ENCODE measurements around the gene CES3.
"Not testable (repeated sequence)": the region's sequence is repeated elsewhere in the genome, so short reads cannot be mapped to it uniquely, and the experiment has no call there.

Gene CES3

DNA sequence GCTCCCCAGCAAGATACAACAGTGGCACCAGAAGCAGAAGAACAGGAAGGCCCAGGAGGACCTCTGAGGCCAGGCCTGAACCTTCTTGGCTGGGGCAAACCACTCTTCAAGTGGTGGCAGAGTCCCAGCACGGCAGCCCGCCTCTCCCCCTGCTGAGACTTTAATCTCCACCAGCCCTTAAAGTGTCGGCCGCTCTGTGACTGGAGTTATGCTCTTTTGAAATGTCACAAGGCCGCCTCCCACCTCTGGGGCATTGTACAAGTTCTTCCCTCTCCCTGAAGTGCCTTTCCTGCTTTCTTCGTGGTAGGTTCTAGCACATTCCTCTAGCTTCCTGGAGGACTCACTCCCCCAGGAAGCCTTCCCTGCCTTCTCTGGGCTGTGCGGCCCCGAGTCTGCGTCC is 11.9 kb downstream of the CES3 start:
- Histone ChIP-seq H3K9me3 (ENCODE audit: control insufficient read depth, insufficient read depth, low read length) (no peaks in the 10 kb centered on the region), H3K9ac (ENCODE audit: low read depth, low read length) (no peak overlapping the region), H3K4me3 (ENCODE audit: low read depth, low read length) (no peak overlapping the region), H3K36me3 (ENCODE audit: control insufficient read depth, insufficient read depth, low read length) (no peaks in the 10 kb centered on the region), H3K27me3 (ENCODE audit: control insufficient read depth, insufficient read depth, low read length) (no peaks in the 10 kb centered on the region), H3K27ac (ENCODE audit: low read depth, low read length) (no peak overlapping the region), H3K4me1 (ENCODE audit: control insufficient read depth, insufficient read depth, low read length) (no peaks in the 10 kb centered on the region)

DNA sequence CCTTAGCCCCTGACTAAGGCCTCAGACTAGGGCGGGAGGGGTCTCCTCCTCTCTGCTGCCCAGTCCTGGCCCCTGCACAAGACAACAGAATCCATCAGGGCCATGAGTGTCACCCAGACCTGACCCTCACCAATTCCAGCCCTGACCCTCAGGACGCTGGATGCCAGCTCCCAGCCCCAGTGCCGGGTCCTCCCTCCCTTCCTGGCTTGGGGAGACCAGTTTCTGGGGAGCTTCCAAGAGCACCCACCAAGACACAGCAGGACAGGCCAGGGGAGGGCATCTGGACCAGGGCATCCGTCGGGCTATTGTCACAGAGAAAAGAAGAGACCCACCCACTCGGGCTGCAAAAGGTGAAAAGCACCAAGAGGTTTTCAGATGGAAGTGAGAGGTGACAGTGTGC is 12.7 kb downstream of the CES3 start:
- Histone ChIP-seq H3K4me3 (ENCODE audit: low read depth, low read length) (no peak overlapping the region), H3K27me3 (ENCODE audit: control insufficient read depth, insufficient read depth, low read length) (no peaks in the 10 kb centered on the region), H3K9me3 (ENCODE audit: control insufficient read depth, insufficient read depth, low read length) (no peaks in the 10 kb centered on the region), H3K4me1 (ENCODE audit: control insufficient read depth, insufficient read depth, low read length) (no peaks in the 10 kb centered on the region), H3K9ac (ENCODE audit: low read depth, low read length) (no peak overlapping the region), H3K27ac (ENCODE audit: low read depth, low read length) (no peak overlapping the region), H3K36me3 (ENCODE audit: control insufficient read depth, insufficient read depth, low read length) (no peaks in the 10 kb centered on the region)

DNA sequence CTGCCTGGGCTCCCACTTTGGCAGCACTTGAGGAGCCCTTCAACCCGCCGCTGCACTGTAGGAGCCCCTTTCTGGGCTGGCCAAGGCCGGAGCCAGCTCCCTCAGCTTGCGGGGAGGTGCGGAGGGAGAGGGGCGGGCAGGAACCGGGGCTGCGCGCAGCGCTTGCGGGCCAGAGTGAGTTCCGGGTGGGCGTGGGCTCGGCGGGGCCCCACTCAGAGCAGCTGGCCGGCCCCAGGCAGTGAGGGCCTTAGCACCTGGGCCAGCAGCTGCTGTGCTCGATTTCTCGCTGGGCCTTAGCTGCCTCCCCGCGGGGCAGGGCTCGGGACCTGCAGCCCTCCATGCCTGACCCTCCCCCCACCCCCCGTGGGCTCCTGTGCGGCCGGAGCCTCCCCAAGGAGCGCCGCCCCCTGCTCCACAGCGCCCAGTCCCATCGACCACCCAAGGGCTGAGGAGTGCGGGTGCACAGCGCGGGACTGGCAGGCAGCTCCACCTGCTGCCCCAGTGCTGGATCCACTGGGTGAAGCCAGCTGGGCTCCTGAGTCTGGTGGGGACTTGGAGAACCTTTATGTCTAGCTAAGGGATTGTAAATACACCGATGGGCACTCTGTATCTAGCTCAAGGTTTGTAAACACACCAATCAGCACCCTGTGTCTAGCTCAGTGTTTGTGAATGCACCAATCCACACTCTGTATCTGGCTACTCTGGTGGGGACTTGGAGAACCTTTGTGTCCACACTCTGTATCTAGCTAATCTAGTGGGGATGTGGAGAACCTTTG is 13.3 kb downstream of the CES3 start:
- not testable (repeated sequence) for H3K9ac ChIP-seq (ENCODE audit: low read depth, low read length); H3K36me3 ChIP-seq (ENCODE audit: control insufficient read depth, insufficient read depth, low read length); H3K4me1 ChIP-seq (ENCODE audit: control insufficient read depth, insufficient read depth, low read length); H3K27ac ChIP-seq (ENCODE audit: low read depth, low read length); H3K9me3 ChIP-seq (ENCODE audit: control insufficient read depth, insufficient read depth, low read length); H3K27me3 ChIP-seq (ENCODE audit: control insufficient read depth, insufficient read depth, low read length); H3K4me3 ChIP-seq (ENCODE audit: low read depth, low read length)

DNA sequence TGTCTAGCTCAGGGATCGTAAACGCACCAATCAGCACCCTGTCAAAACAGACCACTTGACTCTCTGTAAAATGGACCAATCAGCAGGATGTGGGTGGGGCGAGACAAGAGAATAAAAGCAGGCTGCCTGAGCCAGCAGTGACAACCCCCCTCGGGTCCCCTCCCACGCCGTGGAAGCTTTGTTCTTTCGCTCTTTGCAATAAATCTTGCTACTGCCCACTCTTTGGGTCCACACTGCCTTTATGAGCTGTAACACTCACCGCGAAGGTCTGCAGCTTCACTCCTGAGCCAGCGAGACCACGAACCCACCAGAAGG is 13.8 kb downstream of the CES3 start:
- H3K4me3 ChIP-seq (ENCODE audit: low read depth, low read length); H3K36me3 ChIP-seq (ENCODE audit: control insufficient read depth, insufficient read depth, low read length); H3K9ac ChIP-seq (ENCODE audit: low read depth, low read length); H3K9me3 ChIP-seq (ENCODE audit: control insufficient read depth, insufficient read depth, low read length); H3K27me3 ChIP-seq (ENCODE audit: control insufficient read depth, insufficient read depth, low read length); H3K4me1 ChIP-seq (ENCODE audit: control insufficient read depth, insufficient read depth, low read length); H3K27ac ChIP-seq (ENCODE audit: low read depth, low read length): not testable (repeated sequence)

DNA sequence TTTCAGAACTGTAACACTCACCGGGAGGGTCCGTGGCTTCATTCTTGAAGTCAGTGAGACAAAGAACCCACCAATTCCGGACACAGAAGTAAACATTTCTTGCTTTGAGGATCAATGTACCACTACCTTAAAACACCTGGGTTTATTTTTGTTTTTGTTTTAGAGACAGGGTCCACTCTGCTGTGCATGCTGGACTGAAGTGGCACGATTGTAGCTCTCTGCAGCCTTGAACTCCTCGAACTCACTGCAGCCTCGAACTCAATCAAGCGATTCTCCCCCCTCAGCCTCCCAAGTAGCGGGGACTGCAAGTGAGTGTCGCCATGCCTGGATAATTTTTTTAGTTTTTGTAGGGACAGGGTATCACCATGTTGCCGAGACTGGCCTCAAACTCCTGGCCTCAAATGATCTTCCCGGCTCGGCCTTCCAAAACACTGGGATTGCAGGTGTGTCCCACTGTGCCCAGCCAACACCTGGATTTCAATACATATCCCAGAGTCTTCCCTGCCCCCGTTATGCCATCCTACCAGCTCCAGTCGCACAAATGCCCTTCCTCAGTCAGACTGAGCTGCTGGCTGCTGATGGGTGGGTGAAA is 14.3 kb downstream of the CES3 start:
- no peak overlapping the region for H3K9ac ChIP-seq (ENCODE audit: low read depth, low read length)
- H3K4me3 ChIP-seq (ENCODE audit: low read depth, low read length): no peak overlapping the region
- H3K4me1 ChIP-seq (ENCODE audit: control insufficient read depth, insufficient read depth, low read length): no peaks in the 10 kb centered on the region
- H3K36me3 ChIP-seq (ENCODE audit: control insufficient read depth, insufficient read depth, low read length): no peaks in the 10 kb centered on the region
- H3K27ac ChIP-seq (ENCODE audit: low read depth, low read length): no peak overlapping the region
- no peaks in the 10 kb centered on the region for H3K9me3 ChIP-seq (ENCODE audit: control insufficient read depth, insufficient read depth, low read length)
- no peaks in the 10 kb centered on the region for H3K27me3 ChIP-seq (ENCODE audit: control insufficient read depth, insufficient read depth, low read length)

DNA sequence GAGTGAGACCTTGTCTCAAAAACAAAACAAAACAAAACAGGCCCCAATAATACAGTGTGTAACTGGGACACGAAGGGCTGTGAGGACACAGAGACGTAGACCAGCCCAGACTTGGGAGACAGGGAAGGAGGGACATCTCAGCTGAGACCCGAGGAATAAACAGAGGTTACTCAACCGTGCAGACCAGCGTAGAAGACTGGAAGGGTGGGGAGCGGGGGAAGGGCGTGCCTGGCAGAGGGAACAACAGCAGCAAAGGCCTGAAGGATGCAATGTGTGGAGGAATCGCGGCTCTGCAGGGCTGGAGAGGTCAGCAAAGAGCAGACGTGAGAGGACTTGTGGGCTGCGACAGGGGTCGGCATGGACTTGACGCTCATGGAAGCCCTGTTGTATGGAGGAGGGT is 15.7 kb downstream of the CES3 start:
- Histone ChIP-seq H3K9ac (ENCODE audit: low read depth, low read length) (no peak overlapping the region), H3K27ac (ENCODE audit: low read depth, low read length) (no peak overlapping the region), H3K9me3 (ENCODE audit: control insufficient read depth, insufficient read depth, low read length) (no peaks in the 10 kb centered on the region), H3K4me3 (ENCODE audit: low read depth, low read length) (no peak overlapping the region), H3K4me1 (ENCODE audit: control insufficient read depth, insufficient read depth, low read length) (no peaks in the 10 kb centered on the region), H3K36me3 (ENCODE audit: control insufficient read depth, insufficient read depth, low read length) (no peaks in the 10 kb centered on the region), H3K27me3 (ENCODE audit: control insufficient read depth, insufficient read depth, low read length) (no peaks in the 10 kb centered on the region)

DNA sequence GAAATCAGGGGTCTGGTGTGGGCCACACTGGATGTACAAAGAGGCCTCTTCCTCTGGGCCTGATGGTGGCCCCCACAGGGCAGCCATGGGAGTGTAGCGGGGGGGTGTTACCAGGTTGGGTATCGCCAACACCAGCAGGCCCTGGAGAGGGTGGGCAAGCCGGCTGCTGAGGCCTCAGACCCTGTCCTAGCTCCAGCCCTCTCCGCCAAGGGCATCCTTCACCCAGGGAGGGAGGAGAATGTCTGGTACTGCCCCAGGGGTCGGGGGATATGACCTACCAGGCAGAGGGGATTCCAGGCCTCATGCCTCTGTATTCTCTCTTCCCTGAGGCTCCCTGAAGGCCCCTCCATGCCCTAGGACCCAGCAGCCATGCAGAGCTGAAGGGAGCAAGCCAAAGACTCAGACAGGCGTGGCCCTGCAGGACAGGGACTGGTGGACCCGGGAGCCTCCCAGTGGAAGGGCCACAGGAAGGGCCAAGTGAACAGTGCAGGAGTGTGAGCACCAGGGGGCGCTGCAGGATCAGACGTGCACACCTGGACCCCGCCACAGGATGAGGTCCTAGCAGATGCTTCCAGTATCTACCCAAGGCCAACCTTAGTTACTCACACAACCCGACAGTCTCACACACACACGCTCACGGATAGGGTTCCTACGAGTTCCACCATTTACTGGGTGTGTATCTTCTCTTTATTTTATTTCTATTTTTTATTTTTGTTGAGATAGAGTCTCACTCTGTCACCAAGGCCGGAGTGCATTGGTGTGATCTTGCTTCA is 16.5 kb downstream of the CES3 start:
- Histone ChIP-seq H3K36me3 (ENCODE audit: control insufficient read depth, insufficient read depth, low read length) (no peaks in the 10 kb centered on the region), H3K27ac (ENCODE audit: low read depth, low read length) (no peak overlapping the region), H3K9ac (ENCODE audit: low read depth, low read length) (no peak overlapping the region), H3K4me3 (ENCODE audit: low read depth, low read length) (no peak overlapping the region), H3K9me3 (ENCODE audit: control insufficient read depth, insufficient read depth, low read length) (no peaks in the 10 kb centered on the region), H3K27me3 (ENCODE audit: control insufficient read depth, insufficient read depth, low read length) (no peaks in the 10 kb centered on the region), H3K4me1 (ENCODE audit: control insufficient read depth, insufficient read depth, low read length) (no peaks in the 10 kb centered on the region)

DNA sequence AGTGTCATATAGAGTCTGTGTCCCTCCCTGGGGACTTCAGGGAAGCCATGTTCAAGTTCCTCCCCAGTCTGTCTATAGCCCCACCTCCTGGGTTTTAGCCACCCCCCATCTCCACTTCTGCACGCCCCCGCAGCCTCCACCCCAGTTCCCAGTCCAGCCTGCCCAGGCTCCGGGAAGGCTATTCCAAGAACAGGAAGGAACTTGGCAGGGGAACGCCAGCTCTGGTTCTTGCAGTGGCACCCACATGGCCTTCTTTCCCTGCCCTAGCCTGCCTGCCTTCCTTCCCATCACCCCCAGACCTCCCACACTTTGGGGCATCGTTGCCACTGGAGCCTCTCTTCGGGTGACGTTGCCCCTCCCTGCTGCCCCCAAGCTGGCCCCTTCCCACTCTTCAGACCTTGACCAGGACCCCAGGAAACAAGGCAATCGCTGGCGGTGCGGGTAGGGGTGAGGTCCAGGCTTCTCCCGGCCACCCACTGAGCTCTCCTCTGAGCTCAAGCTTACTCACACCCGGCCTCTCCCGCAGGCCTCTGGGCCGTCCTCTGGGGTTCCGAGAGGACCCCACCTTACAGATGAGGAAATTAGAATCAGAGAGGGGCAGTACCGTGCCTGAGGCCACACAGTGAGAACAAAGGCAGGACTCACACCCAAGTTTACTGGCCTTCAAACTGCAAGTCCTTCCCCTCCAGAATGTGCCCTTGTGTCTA is 18.1 kb downstream of the CES3 start:
- Histone ChIP-seq H3K4me1 (ENCODE audit: control insufficient read depth, insufficient read depth, low read length) (no peaks in the 10 kb centered on the region), H3K27ac (ENCODE audit: low read depth, low read length) (no peak overlapping the region), H3K36me3 (ENCODE audit: control insufficient read depth, insufficient read depth, low read length) (no peaks in the 10 kb centered on the region)

DNA sequence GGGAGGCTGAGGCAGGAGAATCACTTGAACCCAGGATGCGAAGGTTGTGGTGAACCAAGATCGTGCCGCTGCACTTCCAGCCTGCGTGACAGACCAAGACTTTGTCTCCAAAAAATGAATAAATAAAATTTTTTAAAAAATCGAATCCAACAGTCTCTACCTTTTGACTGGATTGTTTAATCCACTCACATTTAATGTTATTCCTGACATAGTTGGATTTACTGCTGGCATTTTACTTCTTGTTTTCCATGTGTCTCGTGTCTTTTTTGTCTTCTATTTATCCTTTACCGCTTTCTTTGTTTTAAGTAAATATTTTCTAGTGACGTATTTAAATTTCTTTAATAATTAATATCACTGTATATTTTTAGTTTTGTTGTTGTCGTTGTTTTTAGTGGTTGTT is 22.0 kb downstream of the CES3 start:
- Histone ChIP-seq H3K9me3 (ENCODE audit: control insufficient read depth, insufficient read depth, low read length) (no peaks in the 10 kb centered on the region), H3K36me3 (ENCODE audit: control insufficient read depth, insufficient read depth, low read length) (no peaks in the 10 kb centered on the region), H3K4me1 (ENCODE audit: control insufficient read depth, insufficient read depth, low read length) (no peaks in the 10 kb centered on the region), H3K27me3 (ENCODE audit: control insufficient read depth, insufficient read depth, low read length) (no peaks in the 10 kb centered on the region), H3K9ac (ENCODE audit: low read depth, low read length) (no peak overlapping the region), H3K27ac (ENCODE audit: low read depth, low read length) (no peak overlapping the region), H3K4me3 (ENCODE audit: low read depth, low read length) (no peak overlapping the region)

More for the DNA sequence above, 18.1 kb downstream of the CES3 start:
- no peak overlapping the region for H3K4me3 ChIP-seq (ENCODE audit: low read depth, low read length)
- no peaks in the 10 kb centered on the region for H3K27me3 ChIP-seq (ENCODE audit: control insufficient read depth, insufficient read depth, low read length)
- no peaks in the 10 kb centered on the region for H3K9me3 ChIP-seq (ENCODE audit: control insufficient read depth, insufficient read depth, low read length)
- no peak overlapping the region for H3K9ac ChIP-seq (ENCODE audit: low read depth, low read length)

DNA sequence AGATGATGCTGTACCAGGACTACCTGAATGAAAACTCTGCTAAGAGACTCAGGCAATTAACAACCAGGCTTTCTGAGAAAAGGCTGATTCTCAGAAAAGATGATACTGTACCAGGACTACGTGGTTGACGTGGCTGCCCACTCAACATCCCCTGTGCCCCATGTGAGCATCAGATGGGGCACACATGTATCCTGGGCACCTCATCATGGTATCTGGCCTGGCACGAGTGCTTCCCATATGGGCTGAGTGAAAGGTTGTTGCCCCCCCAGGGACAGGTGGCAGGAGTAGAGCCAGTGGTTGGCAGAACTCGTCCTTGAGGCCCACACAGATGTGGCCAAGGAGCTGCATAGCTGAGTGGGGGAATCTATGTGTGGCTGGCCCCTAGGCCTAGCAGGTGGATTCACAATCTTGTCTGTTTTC is 23.8 kb downstream of the CES3 start:
- H3K27me3 ChIP-seq (ENCODE audit: control insufficient read depth, insufficient read depth, low read length): no peaks in the 10 kb centered on the region
- no peak overlapping the region for H3K9ac ChIP-seq (ENCODE audit: low read depth, low read length)
- H3K4me1 ChIP-seq (ENCODE audit: control insufficient read depth, insufficient read depth, low read length): no peaks in the 10 kb centered on the region
- no peaks in the 10 kb centered on the region for H3K9me3 ChIP-seq (ENCODE audit: control insufficient read depth, insufficient read depth, low read length)
- H3K27ac ChIP-seq (ENCODE audit: low read depth, low read length): no peak overlapping the region
- no peaks in the 10 kb centered on the region for H3K36me3 ChIP-seq (ENCODE audit: control insufficient read depth, insufficient read depth, low read length)
- no peak overlapping the region for H3K4me3 ChIP-seq (ENCODE audit: low read depth, low read length)

DNA sequence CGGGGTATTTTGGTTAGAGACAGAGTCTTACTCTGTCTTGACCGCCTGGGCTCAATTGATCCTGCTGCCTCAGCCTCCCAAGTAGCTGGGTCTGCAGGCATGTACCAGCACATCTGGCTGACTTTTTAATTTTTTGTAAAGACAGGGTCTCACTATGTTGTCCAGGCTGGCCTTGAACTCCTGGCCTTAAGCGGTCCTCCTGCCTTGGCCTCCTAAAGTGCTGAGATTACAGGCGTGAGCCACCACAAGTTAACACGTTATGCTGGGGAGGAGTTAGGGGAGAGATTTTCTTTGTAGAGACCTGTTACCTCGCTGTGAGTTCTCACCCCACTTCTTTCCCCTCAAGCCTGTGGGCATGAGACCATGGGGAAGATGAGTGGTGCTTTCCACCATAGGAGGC is 25.5 kb downstream of the CES3 start:
- Histone ChIP-seq H3K9me3 (ENCODE audit: control insufficient read depth, insufficient read depth, low read length) (no peaks in the 10 kb centered on the region), H3K27ac (ENCODE audit: low read depth, low read length) (no peak overlapping the region), H3K9ac (ENCODE audit: low read depth, low read length) (no peak overlapping the region), H3K4me3 (ENCODE audit: low read depth, low read length) (no peak overlapping the region), H3K27me3 (ENCODE audit: control insufficient read depth, insufficient read depth, low read length) (no peaks in the 10 kb centered on the region), H3K4me1 (ENCODE audit: control insufficient read depth, insufficient read depth, low read length) (no peaks in the 10 kb centered on the region), H3K36me3 (ENCODE audit: control insufficient read depth, insufficient read depth, low read length) (no peaks in the 10 kb centered on the region)

Measured in HUES48 (cell line).